GM12864 (cell line): ENCODE data around the gene SYNPO2.
A peak's percentile ranks its signal among the peaks of the same experiment; 100 is the strongest.

ENCODE experiments used
- DNase-seq: peaks from one replicate; pipeline ENCODE4 v3.0.0-alpha.2; 2011; ENCODE audit warnings: low read depth
- H3K4me3 ChIP-seq: 2 replicates; pipeline ENCODE4 v1.5.1; 2011; ENCODE audit warnings: mild to moderate bottlenecking, low read depth, low read length, control low read depth
- CTCF ChIP-seq: IDR thresholded peaks from 2 replicates; pipeline ENCODE4 v1.5.1; 2011; ENCODE audit warnings: low read depth, mild to moderate bottlenecking, moderate library complexity, low read length, control low read depth, inconsistent platforms; ENCODE audit errors: missing control alignments

SYNPO2 gene

DNA sequence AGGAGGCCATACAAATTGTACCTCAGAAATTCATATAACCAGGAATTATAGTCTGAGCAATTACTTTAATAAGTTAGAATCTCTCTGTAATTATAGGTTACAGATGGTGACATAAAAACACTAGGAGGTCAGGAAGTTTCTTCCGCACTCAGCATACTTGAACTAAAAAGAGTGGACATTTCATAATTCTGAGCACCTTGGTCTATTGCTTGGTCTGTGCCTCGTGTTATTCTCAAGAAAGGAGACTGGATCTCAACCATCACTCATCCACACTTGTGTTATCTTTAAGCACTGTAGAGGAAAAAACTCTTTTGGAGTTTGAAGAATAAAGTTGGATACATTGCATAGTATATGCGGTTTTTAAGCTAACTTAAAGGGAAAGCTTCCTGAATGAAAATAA lies 91.1 kb downstream of the SYNPO2 start:
- DNase-seq, result no peak
- no peak overlapping the region for H3K4me3 ChIP-seq
- no peak for TF ChIP-seq CTCF

DNA sequence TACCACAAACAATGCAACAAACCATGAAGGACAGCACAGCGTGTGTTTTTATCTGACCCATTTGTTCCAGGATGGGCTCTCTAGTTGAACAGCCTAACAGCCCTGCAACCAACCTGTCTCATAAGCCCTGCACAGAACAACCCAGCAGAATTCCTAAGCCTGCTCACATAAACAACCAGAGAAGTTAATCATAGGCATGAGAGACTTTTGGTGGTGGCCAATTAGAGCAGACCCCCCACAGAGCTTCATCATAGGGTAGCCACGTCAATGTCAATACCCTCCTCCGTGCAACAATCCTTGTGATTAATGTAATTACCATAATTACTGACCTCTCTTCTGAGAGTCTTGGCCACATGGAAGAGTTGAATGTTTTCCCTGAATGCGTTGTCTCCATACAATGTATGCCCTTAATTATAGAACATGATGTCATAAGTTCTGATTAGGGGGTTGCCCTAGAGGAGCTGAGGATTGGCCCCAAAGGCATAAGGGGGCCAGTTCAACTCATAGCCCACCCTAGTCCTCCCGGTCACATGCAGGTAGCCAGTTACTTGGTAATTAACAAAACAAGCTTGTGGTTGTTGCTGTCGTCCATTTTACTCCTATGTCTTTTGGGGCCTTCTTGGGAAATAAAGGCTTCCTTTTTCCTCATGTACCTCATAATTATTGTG lies 92.7 kb downstream of the SYNPO2 start:
- TF ChIP-seq CTCF, result no peak
- no peak overlapping the region for H3K4me3 ChIP-seq
- DNase-seq, result no peak

- peak; percentile 69 for TF ChIP-seq CTCF
- no peak overlapping the region for H3K4me3 ChIP-seq
- DNase-seq, result peak; percentile 10
Observed at GRCh38 chr4:118981839-118982381, 93.3 kb downstream of the SYNPO2 start.

DNA sequence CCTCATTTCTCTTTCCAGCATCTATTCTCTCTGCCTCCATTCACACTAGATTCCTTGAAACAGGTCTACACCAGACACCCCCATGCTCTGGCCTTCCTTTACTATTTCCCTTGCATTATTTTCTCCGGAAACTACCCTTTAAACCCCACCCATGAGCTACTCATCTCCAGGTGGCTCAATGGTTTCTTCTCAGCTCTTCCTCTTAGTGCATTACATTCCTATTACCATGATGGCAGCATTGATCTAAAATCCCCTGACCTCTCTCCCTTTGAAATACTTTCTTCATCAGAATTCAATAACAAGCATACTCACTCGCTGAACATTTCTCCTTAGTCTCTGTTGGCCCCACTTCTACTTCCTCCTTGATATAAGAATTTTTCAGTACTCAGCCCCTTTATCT lies 94.6 kb downstream of the SYNPO2 start:
- TF ChIP-seq CTCF, result no peak
- no peak for DNase-seq
- H3K4me3 ChIP-seq, result no peak overlapping the region

- no peak overlapping the region for H3K4me3 ChIP-seq
- DNase-seq, result no peak
- TF ChIP-seq CTCF, result no peak
Observed at GRCh38 chr4:118983831-118984230, 95.2 kb downstream of the SYNPO2 start.

- no peak overlapping the region for H3K4me3 ChIP-seq
- no peak for TF ChIP-seq CTCF
- no peak for DNase-seq
Observed at GRCh38 chr4:118985170-118986000, 96.7 kb downstream of the SYNPO2 start.
